Vagina (tissue), 2 donors: Measurements from ENCODE around the gene ACTN3. TPM values are rescaled to one million over a fixed set of nuclear protein-coding genes. Genes with fewer than 3 reads are reported as not detected.
"Not testable (repeated sequence)": the region's sequence is repeated elsewhere in the genome, so short reads cannot be mapped to it uniquely, and the experiment has no call there.

Source experiments
- DNase-seq, 2 donors: peaks; one replicate each; pipeline ENCODE4 v3.0.0-alpha.2; 2017; ENCODE audit errors: extremely low spot score in 2 of 2
- H3K27ac ChIP-seq: fragments of 200-600 bp; sonication (generic); one replicate; pipeline ENCODE4 v1.5.1; 2019
- H3K27me3 ChIP-seq: fragments of 200-600 bp; sonication (generic); one replicate; pipeline ENCODE4 v1.5.1; 2019
- H3K36me3 ChIP-seq, 2 donors: fragments of 200-600 bp; sonication (generic); one replicate each; pipeline ENCODE4 v1.5.1; 2017 to 2019
- H3K4me1 ChIP-seq: fragments of 200-600 bp; sonication (generic); one replicate; pipeline ENCODE4 v1.5.1; 2019
- H3K4me3 ChIP-seq, 2 donors: fragments of 200-600 bp; sonication (generic); 1 replicate in 1 of 2; 2 replicates in 1 of 2; pipeline ENCODE4 v1.5.1; 2016 to 2019
- H3K9me3 ChIP-seq: fragments of 200-600 bp; sonication (generic); one replicate; pipeline ENCODE4 v1.5.1; 2019
- POLR2A ChIP-seq, 2 donors: fragments of 450-650 bp; IDR thresholded peaks; one replicate each; pipeline ENCODE4 v1.6.1; 2017; ENCODE audit warnings: antibody characterized with exemption in 2 of 2, mild to moderate bottlenecking in 2 of 2, moderate library complexity in 2 of 2
- POLR2AphosphoS5 ChIP-seq, 2 donors: sonication (generic); formaldehyde crosslinking; IDR thresholded peaks; one replicate each; pipeline ENCODE4 v1.9.0; 2017; ENCODE audit warnings: antibody characterized with exemption in 2 of 2, mild to moderate bottlenecking in 2 of 2, low read depth in 1 of 2; ENCODE audit not compliant: insufficient read depth in 1 of 2
- intact Hi-C: fragments of 100-400 bp; cut with DNase I; formaldehyde crosslinking; loops from one replicate; pipeline ENCODE4 v1.15.1; 2023
- total RNA-seq: library from RNA; depleted of rRNA; stranded (reverse); fragments of >200 nt; gene quantifications from one replicate; pipeline ENCODE4 v1.2.3, GENCODE V29; 2016
- TF ChIP-seq, protein P1 (sequence below), 3 experiments: fragments of 450-650 bp in 2 of 3; fragments of 200-600 bp in 1 of 3; sonication (generic) in 1 of 3; IDR thresholded peaks; one replicate each; pipeline ENCODE4 v1.5.1; 2017 to 2019; ENCODE audit warnings: antibody characterized with exemption in 3 of 3, mild to moderate bottlenecking in 2 of 3, moderate library complexity in 2 of 3

The ACTN3 gene
- total RNA-seq, 1 donor from 2014 or later, result not detected

DNA sequence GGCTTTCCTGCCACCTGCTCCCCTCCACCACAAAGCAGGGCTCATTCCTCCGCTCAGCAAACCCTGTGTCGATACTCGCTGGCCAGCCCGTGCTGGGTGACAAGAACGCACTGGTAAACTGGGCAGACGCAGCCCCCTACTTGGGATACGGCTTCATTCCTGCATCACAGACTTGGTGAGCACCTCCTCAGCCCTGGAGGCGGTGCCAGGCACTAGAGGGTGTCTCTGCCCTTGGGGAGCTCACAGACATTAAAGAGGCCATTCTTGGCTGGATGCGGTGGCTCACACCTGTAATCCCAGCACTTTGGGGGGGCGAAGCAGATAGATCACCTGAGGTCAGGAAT, 6.9 kb upstream of the ACTN3 start:
- no peak for DNase-seq
- Histone ChIP-seq H3K4me1 (peaks cover 26% of the 10 kb centered on the region), H3K9me3 (no peaks in the 10 kb centered on the region), H3K36me3 (peaks cover 0 to 24% of the 10 kb centered on the region in 2 donors), H3K4me3 (no peak overlapping the region), H3K27me3 (no peaks in the 10 kb centered on the region), H3K27ac (no peak overlapping the region)
- no peak for TF ChIP-seq POLR2A (IDR thresholded peaks at IDR 0.05)
- intact Hi-C loops, result loop anchor here (10.0 kb wide), 1 partner anchor 85 kb away; no protein-coding TSS in a partner anchor

DNA sequence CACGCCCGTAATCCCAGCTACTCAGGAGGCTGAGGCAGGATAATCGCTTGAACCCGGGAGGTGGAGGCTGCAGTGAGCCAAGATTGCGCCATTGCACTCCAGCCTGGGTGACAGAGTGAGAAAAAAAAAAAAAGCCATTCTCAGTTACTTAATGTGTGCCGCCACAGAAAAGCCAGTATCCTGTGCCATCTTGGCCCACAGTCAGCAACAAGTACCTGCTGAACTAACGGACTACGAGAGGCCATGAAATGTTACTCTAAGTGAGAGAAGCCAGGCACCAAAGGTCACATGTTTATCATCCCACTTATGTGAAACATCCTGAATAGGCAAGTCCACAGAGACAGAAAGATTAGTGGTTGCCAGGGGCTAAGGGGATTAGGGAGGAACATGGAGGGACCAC, 6.1 kb upstream of the ACTN3 start:
- H3K27me3 ChIP-seq, H3K27ac ChIP-seq, H3K9me3 ChIP-seq, H3K4me3 ChIP-seq, intact Hi-C loops, DNase-seq: not testable (repeated sequence)
- H3K36me3 ChIP-seq, result peaks cover 0 to 24% of the 10 kb centered on the region in 2 donors
- H3K4me1 ChIP-seq, result peaks cover 32% of the 10 kb centered on the region

DNA sequence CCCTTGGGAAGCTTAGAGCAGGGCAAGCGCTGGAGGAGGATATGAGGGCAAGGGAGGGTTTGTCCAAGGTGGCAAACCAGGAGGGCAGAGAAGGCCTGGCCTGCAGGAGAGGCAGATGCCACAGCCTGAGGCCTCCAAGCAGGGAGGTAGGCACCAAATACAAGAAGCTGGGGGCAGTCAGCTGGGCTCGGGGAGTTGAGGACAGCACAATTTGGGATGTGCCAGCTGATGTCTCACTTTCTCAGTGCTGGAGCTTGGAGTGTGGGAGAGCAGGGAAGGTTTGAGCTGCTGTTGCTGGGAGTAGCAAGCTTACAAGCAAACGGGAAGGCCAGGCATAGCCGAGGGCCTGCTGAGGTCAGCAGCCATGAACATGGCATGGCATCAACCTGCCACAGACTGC, 4.8 kb upstream of the ACTN3 start:
- TF ChIP-seq, protein P1, sequence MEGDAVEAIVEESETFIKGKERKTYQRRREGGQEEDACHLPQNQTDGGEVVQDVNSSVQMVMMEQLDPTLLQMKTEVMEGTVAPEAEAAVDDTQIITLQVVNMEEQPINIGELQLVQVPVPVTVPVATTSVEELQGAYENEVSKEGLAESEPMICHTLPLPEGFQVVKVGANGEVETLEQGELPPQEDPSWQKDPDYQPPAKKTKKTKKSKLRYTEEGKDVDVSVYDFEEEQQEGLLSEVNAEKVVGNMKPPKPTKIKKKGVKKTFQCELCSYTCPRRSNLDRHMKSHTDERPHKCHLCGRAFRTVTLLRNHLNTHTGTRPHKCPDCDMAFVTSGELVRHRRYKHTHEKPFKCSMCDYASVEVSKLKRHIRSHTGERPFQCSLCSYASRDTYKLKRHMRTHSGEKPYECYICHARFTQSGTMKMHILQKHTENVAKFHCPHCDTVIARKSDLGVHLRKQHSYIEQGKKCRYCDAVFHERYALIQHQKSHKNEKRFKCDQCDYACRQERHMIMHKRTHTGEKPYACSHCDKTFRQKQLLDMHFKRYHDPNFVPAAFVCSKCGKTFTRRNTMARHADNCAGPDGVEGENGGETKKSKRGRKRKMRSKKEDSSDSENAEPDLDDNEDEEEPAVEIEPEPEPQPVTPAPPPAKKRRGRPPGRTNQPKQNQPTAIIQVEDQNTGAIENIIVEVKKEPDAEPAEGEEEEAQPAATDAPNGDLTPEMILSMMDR (IDR thresholded peaks at IDR 0.05), result no peak
- TF ChIP-seq POLR2A (IDR thresholded peaks at IDR 0.05) (no peak), POLR2AphosphoS5 (IDR thresholded peaks at IDR 0.05; ENCODE audit: insufficient read depth in 1 of 2, low read depth in 1 of 2) (no peak)
- DNase-seq, result no peak
- intact Hi-C loops, result no loop called here
- H3K27me3 ChIP-seq, result no peaks in the 10 kb centered on the region
- H3K4me1 ChIP-seq, result peaks cover 39% of the 10 kb centered on the region
- no peak overlapping the region for H3K4me3 ChIP-seq
- H3K9me3 ChIP-seq, result no peaks in the 10 kb centered on the region
- no peak overlapping the region for H3K27ac ChIP-seq
- peaks cover 0 to 24% of the 10 kb centered on the region in 2 donors for H3K36me3 ChIP-seq

DNA sequence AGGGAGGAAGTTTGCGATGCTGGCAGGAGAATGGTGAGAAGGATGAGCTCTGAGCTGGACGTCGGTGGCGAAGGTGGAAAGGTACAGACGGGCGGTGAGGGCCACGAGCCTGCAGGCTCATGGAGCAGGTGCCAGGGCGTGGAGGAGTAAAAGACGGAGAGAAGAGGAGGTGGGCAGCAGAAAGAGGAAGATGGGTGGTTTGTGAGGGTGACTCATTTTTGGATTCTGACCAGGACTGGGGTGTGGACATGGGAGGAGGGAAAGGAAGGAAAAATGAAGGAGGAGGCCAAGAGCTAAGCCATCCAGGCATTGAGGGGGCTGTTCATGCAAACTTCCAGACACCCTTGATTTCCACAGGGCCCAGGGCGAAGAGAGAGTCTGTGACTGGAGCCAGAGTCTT, 4.3 kb upstream of the ACTN3 start:
- intact Hi-C loops, result no loop called here
- peaks cover 0 to 24% of the 10 kb centered on the region in 2 donors for H3K36me3 ChIP-seq

DNA sequence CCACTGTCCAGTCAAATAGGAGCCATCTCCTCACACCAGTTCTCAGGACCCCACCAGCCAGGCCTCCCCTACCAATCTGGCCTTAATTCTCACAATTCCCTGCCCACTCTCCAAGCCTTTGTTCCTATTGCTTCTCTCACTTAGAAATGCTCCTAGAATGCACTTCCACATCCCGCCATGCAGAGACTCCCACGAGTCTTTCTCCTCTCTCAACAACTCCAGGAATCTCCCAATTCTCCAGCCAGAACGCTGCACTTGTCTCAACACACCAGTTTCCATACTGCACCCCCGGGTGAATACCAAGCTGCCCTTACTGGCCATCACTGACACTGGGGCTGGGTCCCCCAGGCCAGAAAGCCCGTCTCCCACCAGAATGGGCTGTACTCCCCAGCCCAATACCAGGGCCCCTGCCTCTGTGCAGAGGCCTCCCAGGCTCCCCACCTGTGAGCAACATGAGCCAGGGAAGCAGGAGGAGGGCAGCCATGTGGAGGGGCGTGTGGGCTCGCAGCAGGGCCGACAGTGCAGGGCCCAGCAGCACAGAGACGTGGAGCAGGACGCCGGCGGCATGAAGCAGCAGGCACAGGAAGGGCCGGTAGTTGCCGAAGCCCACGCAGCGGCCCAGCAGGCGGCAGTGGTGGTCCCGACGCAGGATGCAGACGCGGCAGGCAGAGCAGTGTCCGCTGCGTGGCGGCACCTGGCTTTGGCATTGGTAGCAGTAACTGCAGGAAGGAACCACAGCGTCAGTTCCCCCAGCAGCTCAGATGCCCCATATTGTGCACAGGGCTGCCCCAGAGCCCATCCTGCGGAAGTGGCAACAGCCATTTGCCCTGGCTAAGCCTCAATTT, 3.2 kb upstream of the ACTN3 start:
- Histone ChIP-seq H3K36me3 (peaks cover 0 to 23% of the 10 kb centered on the region in 2 donors), H3K27me3 (no peaks in the 10 kb centered on the region), H3K9me3 (no peaks in the 10 kb centered on the region), H3K4me1 (peaks cover 42% of the 10 kb centered on the region), H3K4me3 (peak overlapping the region in 1 of 2 donors; percentile 12), H3K27ac (no peak overlapping the region)
- intact Hi-C loops, result no loop called here
- DNase-seq, result no peak
- TF ChIP-seq POLR2A (IDR thresholded peaks at IDR 0.05), result no peak
- TF ChIP-seq, protein P1 (IDR thresholded peaks at IDR 0.05), result peak in 1 of 3 experiments; percentile 22

More for the DNA sequence above, 4.3 kb upstream of the ACTN3 start:
- TF ChIP-seq, protein P1 (IDR thresholded peaks at IDR 0.05), result no peak
- TF ChIP-seq POLR2A (IDR thresholded peaks at IDR 0.05), result no peak
- no peak for TF ChIP-seq POLR2AphosphoS5 (IDR thresholded peaks at IDR 0.05; ENCODE audit: insufficient read depth in 1 of 2, low read depth in 1 of 2)
- Histone ChIP-seq H3K27ac (no peak overlapping the region), H3K27me3 (no peaks in the 10 kb centered on the region), H3K9me3 (no peaks in the 10 kb centered on the region), H3K4me3 (no peak overlapping the region), H3K4me1 (peaks cover 42% of the 10 kb centered on the region)
- DNase-seq, result no peak

DNA sequence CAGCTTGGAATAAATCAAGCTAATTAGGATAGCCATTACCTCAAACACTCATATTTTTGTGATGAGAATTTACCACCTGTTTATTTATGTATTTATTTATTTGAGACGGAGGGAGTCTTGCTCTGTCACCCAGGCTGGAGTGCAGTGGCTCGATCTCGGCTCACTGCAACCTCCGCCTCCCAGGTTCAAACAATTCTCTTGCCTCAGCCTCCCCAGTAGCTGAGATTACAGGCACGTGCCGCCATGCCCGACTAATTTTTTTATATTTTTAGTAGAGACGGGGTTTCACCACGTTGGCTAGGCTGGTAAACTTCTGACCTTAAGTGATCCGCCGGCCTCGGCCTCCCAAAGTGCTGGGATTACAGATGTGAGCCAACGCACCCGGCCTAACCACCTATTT, 1.8 kb upstream of the ACTN3 start:
- intact Hi-C loops, DNase-seq, H3K9me3 ChIP-seq, H3K36me3 ChIP-seq, H3K27me3 ChIP-seq: not testable (repeated sequence)
- H3K27ac ChIP-seq, result peak overlapping the region; percentile 22
- peak overlapping the region; percentile 80 to 88 for H3K4me3 ChIP-seq
- peaks cover 42% of the 10 kb centered on the region for H3K4me1 ChIP-seq
